SW480 (cell line): ENCODE results near the gene SORCS2.

Experiments used
- DNase-seq: peaks from one replicate; pipeline ENCODE4 v3.0.0-alpha.2; 2016; ENCODE audit warnings: low spot score

SORCS2 gene

GRCh38 chr4:7530932-7531639, 338.7 kb downstream of the SORCS2 start:
- DNase-seq, result peak; percentile 35

DNA sequence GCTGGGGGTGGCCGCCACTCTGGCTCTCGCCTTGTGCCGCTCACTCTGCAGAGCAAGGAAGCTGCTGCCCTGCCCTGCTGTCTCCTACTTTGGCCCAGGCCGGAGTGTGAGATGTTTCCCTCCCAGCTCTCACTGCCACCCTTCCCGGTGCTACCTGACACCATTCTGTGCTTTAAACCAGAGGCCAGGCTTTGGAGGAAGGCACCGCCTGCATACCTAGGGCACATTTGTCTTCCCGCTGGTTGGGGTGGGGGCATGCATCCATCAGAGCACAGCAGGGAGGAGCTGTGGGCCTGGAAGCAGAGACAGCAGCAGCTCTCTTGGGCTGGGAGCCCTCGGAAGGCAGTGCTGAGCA, 339.3 kb downstream of the SORCS2 start:
- no peak for DNase-seq

- no peak for DNase-seq
Observed at GRCh38 chr4:7532043-7532442, 339.7 kb downstream of the SORCS2 start.

DNA sequence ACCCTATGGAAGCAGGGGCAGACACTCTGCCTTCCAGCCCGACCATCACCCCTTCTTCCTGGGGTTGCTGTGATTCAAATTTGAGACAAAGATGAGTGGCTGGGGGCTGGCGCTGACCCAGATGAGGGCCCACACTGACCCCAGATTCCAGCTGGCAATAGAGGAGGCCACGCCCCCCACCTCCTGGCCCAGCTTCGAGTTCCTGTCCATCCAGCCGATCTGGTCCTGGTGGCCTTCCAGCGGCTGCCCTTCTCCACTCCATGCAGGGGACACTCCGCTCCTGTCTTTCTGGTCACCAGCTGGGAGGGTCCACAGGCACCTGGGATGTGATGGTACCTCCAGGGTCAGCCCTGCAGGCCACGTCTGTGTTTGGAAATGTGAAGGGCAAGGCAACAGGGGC, 340.9 kb downstream of the SORCS2 start:
- DNase-seq, result no peak

GRCh38 chr4:7535094-7535493, 342.8 kb downstream of the SORCS2 start:
- no peak for DNase-seq

- DNase-seq, result no peak
Observed at GRCh38 chr4:7535619-7536018, 343.3 kb downstream of the SORCS2 start.

- DNase-seq, result no peak
Observed at GRCh38 chr4:7536876-7537275, 344.5 kb downstream of the SORCS2 start.

- no peak for DNase-seq
Observed at GRCh38 chr4:7537853-7538400, 345.6 kb downstream of the SORCS2 start.

- DNase-seq, result no peak
Observed at GRCh38 chr4:7538518-7538917, 346.2 kb downstream of the SORCS2 start.

GRCh38 chr4:7539186-7539585, 346.8 kb downstream of the SORCS2 start:
- no peak for DNase-seq

DNA sequence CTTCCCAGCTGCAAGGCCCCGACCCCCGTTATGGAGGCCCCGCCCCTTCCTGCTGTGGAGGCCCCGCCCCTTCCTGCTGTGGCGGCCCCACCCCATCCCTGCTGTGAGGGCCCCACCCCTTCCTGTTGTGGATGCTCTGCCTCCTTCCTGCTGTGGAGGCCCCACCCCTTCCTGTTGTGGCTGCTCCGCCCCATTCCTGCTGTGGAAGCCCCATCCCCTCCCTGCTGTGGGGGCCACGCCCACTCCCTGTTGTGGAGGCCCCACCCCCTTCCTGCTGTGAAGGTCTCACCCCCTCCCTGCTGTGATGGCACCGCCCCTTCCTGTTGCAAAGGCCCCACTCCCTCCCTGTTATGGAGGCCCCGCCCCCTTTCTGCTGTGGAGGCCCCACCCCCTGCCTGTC, 347.3 kb downstream of the SORCS2 start:
- peak; percentile 90 for DNase-seq

GRCh38 chr4:7540206-7540605, 347.9 kb downstream of the SORCS2 start:
- DNase-seq, result peak; percentile 61

- no peak for DNase-seq
Observed at GRCh38 chr4:7540654-7541413, 348.5 kb downstream of the SORCS2 start.

DNA sequence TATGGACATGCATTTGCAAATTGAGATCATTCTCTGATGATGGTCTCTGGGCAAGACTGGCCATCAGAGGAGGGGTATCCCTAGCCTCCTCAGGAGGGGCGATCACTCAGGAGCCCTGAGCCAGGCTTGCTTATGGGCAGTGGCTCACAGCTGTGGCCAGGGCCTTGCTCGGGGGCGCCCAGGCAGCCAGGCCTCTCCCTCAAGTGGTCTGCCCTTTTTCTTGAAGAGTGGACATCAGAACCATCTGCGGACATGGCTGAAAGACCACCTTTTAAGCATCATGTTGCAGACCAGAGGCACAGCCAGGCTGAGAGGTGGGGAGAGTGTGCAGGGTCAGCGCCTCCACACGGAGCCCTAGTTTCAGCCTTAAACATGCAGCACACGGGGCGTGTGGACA, 349.1 kb downstream of the SORCS2 start:
- DNase-seq, result no peak

DNA sequence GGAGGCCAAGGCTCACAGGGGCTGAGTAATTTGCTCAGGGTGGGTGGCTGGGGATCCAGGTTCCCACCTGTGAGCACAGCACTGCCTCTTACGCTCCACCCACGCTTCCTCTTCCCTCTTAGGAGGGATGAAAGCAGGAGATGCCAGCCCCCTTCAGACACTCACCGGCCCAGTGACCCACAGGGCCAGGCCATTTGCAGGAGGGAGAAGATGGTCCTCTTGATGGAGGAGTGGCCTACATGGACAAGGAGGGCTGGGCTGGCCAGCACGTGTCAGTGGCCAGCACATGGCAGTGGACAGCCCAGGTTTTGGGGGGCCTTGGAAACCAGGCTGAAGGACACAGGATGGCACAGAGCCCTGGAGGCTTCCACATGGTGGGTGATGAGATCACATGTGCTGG, 350.4 kb downstream of the SORCS2 start:
- no peak for DNase-seq

- no peak for DNase-seq
Observed at GRCh38 chr4:7546152-7546808, 353.9 kb downstream of the SORCS2 start.

- no peak for DNase-seq
Observed at GRCh38 chr4:7546809-7547367, 354.6 kb downstream of the SORCS2 start.

DNA sequence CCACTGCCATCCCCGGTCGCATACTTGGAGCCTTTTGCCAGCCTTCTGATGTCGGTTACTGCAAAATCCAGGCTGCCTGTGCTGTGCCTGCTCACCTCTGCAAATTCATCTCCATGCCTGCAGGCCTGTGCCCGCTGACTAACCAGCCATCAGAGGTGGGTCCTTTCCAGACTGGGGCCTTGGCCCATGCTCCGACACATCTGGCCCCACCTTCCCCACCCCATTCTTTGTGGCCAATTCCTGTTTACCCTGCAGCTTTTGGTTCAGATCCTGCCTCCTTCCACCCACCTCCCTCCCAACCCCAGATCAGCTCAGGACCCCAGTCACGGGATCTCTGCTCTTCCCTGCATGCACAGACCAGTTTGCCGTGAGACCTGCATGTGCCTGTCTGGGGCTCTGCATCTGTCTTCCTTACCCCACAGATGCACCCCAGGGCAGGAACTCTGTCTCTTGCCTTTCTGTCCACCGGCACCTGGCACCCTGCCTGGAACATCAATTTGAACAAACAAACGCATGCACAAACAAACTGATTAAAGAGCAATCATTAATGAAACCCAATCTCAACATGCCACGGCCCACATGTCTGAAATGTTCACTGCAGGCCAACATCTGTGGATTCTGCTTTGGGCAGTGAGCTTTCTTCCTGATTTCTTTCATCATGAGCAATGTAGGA, 355.2 kb downstream of the SORCS2 start:
- no peak for DNase-seq

- DNase-seq, result no peak
Observed at GRCh38 chr4:7549866-7550265, 357.5 kb downstream of the SORCS2 start.

DNA sequence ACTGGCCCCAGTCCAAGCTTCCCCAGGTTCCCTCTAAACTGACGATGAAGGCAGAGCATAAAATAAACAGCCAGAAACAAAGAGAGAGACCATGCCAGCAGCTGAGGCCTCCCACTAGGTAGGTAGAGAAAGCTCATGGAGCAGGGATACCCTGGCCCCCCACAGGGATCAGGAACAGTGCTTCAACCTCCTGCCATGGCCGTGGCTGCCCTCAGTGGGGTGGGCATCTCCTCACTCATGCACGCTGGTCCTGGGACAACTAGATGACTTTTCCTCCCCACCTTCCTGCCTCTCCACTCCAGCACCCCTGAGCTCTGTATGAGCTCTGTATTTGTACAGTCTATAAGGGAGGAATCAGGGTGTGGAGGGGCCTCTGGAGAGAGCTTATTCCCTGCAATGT, 360.1 kb downstream of the SORCS2 start:
- DNase-seq, result no peak

- DNase-seq, result no peak
Observed at GRCh38 chr4:7553280-7553679, 360.9 kb downstream of the SORCS2 start.

GRCh38 chr4:7554905-7555304, 362.6 kb downstream of the SORCS2 start:
- peak; percentile 42 for DNase-seq
